ENCODE measurements around the gene HAAO. TPM values are rescaled to one million over a fixed set of nuclear protein-coding genes. Genes with fewer than 3 reads are reported as not detected.

The HAAO gene
- total and polyA plus RNA-seq, 7 donors = 0.78 to 4.9 (median 0.93) TPM

- H3K36me3 ChIP-seq (ENCODE audit: insufficient read depth in 1 of 2, low read depth in 1 of 2) = no peaks in the 10 kb centered on the region
- TF ChIP-seq, protein P1, sequence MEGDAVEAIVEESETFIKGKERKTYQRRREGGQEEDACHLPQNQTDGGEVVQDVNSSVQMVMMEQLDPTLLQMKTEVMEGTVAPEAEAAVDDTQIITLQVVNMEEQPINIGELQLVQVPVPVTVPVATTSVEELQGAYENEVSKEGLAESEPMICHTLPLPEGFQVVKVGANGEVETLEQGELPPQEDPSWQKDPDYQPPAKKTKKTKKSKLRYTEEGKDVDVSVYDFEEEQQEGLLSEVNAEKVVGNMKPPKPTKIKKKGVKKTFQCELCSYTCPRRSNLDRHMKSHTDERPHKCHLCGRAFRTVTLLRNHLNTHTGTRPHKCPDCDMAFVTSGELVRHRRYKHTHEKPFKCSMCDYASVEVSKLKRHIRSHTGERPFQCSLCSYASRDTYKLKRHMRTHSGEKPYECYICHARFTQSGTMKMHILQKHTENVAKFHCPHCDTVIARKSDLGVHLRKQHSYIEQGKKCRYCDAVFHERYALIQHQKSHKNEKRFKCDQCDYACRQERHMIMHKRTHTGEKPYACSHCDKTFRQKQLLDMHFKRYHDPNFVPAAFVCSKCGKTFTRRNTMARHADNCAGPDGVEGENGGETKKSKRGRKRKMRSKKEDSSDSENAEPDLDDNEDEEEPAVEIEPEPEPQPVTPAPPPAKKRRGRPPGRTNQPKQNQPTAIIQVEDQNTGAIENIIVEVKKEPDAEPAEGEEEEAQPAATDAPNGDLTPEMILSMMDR (IDR thresholded peaks at IDR 0.05) = no peak
- H3K4me1 ChIP-seq = no peaks in the 10 kb centered on the region
- no peaks in the 10 kb centered on the region for H3K9me3 ChIP-seq
- no peak overlapping the region for H3K27ac ChIP-seq
- WGBS, 3 donors = 60 to 86% (median 71%) methylated on average over 7 of the region's 7 CpGs
- DNase-seq (no peak), ATAC-seq (no peak)
- intact Hi-C loops (cut with DNase I) = no loop called here
- H3K27me3 ChIP-seq (ENCODE audit: insufficient read depth in 3 of 3, low read length in 2 of 3) = peaks cover 0 to 11% (median 0%) of the 10 kb centered on the region in 3 donors
- H3K4me3 ChIP-seq = no peak overlapping the region
Observed at GRCh38 chr2:42796427-42797248, 4.3 kb upstream of the HAAO start.

DNA sequence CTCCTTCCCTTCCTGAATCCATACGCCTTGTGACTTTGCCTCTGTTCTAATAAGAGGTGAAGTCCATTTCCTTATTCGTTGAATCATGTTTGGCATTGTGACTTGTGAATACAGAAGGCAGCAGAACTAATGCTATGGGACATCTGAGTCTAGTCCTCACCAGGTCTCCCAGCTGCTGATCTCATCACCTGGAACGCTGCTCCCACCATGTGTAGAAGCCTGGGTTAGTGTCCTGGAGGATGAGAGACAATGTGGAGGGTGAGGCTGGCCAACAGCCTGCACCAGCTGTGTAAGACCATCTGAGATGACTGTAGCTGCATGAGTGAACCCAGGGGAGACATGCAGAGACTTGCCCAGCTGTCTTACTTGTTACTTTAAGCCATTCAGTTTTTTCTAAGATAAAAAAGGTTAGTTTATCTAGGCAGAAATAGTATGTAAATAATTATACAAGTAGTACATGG lies 3.5 kb upstream of the HAAO start:
- no peaks in the 10 kb centered on the region for H3K9me3 ChIP-seq
- no peak for DNase-seq
- peaks cover 0 to 11% (median 0%) of the 10 kb centered on the region in 3 donors for H3K27me3 ChIP-seq (ENCODE audit: insufficient read depth in 3 of 3, low read length in 2 of 3)
- intact Hi-C loops (cut with DNase I) = no loop called here
- no peak overlapping the region for H3K4me3 ChIP-seq
- TF ChIP-seq, protein P1 (IDR thresholded peaks at IDR 0.05) = no peak
- WGBS, 3 donors = 18 to 43% (median 24%) methylated on average over 3 of the region's 3 CpGs
- H3K4me1 ChIP-seq = no peaks in the 10 kb centered on the region
- H3K27ac ChIP-seq = no peak overlapping the region
- no peak for ATAC-seq
- no peaks in the 10 kb centered on the region for H3K36me3 ChIP-seq (ENCODE audit: insufficient read depth in 1 of 2, low read depth in 1 of 2)

- Histone ChIP-seq H3K4me3 (no peak overlapping the region), H3K27me3 (ENCODE audit: insufficient read depth in 3 of 3, low read length in 2 of 3) (peaks cover 0 to 11% (median 0%) of the 10 kb centered on the region in 3 donors), H3K36me3 (ENCODE audit: insufficient read depth in 1 of 2, low read depth in 1 of 2) (no peaks in the 10 kb centered on the region), H3K4me1 (no peaks in the 10 kb centered on the region), H3K9me3 (no peaks in the 10 kb centered on the region), H3K27ac (no peak overlapping the region)
- no peak for DNase-seq
- TF ChIP-seq, protein P1 (IDR thresholded peaks at IDR 0.05) = no peak
- intact Hi-C loops (cut with DNase I) = no loop called here
- no peak for ATAC-seq
- 92 to 97% (median 93%) methylated on average over 6 of the region's 6 CpGs for WGBS, 3 donors
Observed at GRCh38 chr2:42795275-42795674, 2.9 kb upstream of the HAAO start.

GRCh38 chr2:42794271-42795046 lies 2.1 kb upstream of the HAAO start:
- Histone ChIP-seq H3K27ac (peak overlapping the region; percentile 44), H3K36me3 (ENCODE audit: insufficient read depth in 1 of 2, low read depth in 1 of 2) (no peaks in the 10 kb centered on the region), H3K9me3 (no peaks in the 10 kb centered on the region), H3K4me3 (no peak overlapping the region), H3K4me1 (no peaks in the 10 kb centered on the region), H3K27me3 (ENCODE audit: insufficient read depth in 3 of 3, low read length in 2 of 3) (peaks cover 0 to 18% (median 0%) of the 10 kb centered on the region in 3 donors)
- peak in 1 of 2 donors; percentile 59 for DNase-seq
- ATAC-seq = peak; percentile 46 to 68 (median 60)
- intact Hi-C loops (cut with DNase I) = no loop called here
- TF ChIP-seq, protein P1 (IDR thresholded peaks at IDR 0.05) = peak; percentile 31
- WGBS, 3 donors = 48 to 74% (median 57%) methylated on average over 8 of the region's 8 CpGs
